ENCODE results near the gene TEX14. TPM values are rescaled to one million over a fixed set of nuclear protein-coding genes. Genes with fewer than 3 reads are reported as not detected.
A peak's percentile ranks its signal among the peaks of the same experiment; 100 is the strongest.

TEX14 gene
- total and polyA plus RNA-seq, 7 experiments from 2014 or later: 0.17 to 2.4 (median 0.54) TPM; not detected in 2

- no peak overlapping the region for H3K27ac Mint-ChIP-seq
- peaks cover 0 to 32% (median 4%) of the 10 kb centered on the region in 7 donors for H3K4me1 Mint-ChIP-seq
- no peak overlapping the region for H3K4me3 ChIP-seq (ENCODE audit: low read length)
- H3K36me3 Mint-ChIP-seq: no peaks in the 10 kb centered on the region
- ATAC-seq: no peak
- no peaks in the 10 kb centered on the region for H3K36me3 ChIP-seq (ENCODE audit: control insufficient read depth in 2 of 3, insufficient read depth in 3 of 3, low read length in 3 of 3)
- intact Hi-C loops (cut with micrococcal nuclease): no loop called here
- ChIA-PET POLR2A (no interaction called here), CTCF (interaction anchor here (0.5 to 1.1 kb wide), 2 partner anchors 20 to 184 kb away, joined by 4 to 7 read pairs; no protein-coding TSS in a partner anchor)
- H3K9me3 ChIP-seq (ENCODE audit: control insufficient read depth in 2 of 3, low read length in 3 of 3): no peaks in the 10 kb centered on the region
- peaks cover 0 to 40% (median 17%) of the 10 kb centered on the region in 5 donors for H3K27me3 Mint-ChIP-seq
- no peak overlapping the region for H3K27ac ChIP-seq (ENCODE audit: low read depth, low read length)
- no peaks in the 10 kb centered on the region for H3K9me3 Mint-ChIP-seq
- H3K4me1 ChIP-seq (ENCODE audit: control insufficient read depth in 2 of 2, insufficient read depth in 2 of 2, low read length in 2 of 2): peaks cover 0 to 4% of the 10 kb centered on the region in 2 donors
- no peak for DNase-seq
- H3K4me3 Mint-ChIP-seq: no peak overlapping the region
- H3K27me3 ChIP-seq (ENCODE audit: control insufficient read depth in 2 of 2, insufficient read depth in 2 of 2, low read length in 2 of 2): peaks cover 0 to 3% of the 10 kb centered on the region in 2 donors
Measured at GRCh38 chr17:58528443-58528842, 163.4 kb downstream of the TEX14 start.

DNA sequence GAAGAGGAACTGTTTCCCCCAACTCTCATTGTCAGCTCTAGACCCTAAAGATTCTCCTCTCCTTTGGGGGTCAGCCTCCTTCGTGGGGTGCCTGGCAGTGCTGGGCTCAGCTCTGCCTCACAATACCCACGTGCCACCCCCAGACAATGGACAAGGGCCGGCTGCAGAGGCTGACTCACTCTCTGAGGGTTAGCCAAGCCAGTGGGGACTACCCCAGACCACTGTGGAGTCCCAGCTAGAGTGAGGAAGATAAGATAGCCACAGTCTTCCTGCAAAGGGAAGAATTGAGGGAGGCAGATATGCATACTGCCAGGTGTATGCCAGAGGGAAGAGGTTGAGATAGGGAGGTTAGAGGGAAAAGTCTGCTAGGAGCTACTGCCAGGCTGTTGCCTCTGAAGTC lies 163.9 kb downstream of the TEX14 start:
- H3K4me3 ChIP-seq (ENCODE audit: low read length): no peak overlapping the region
- H3K27me3 ChIP-seq (ENCODE audit: control insufficient read depth in 2 of 2, insufficient read depth in 2 of 2, low read length in 2 of 2): peaks cover 0 to 3% of the 10 kb centered on the region in 2 donors
- H3K4me1 ChIP-seq (ENCODE audit: control insufficient read depth in 2 of 2, insufficient read depth in 2 of 2, low read length in 2 of 2): peaks cover 0 to 4% of the 10 kb centered on the region in 2 donors
- peaks cover 0 to 35% (median 12%) of the 10 kb centered on the region in 5 donors for H3K27me3 Mint-ChIP-seq
- no peaks in the 10 kb centered on the region for H3K9me3 Mint-ChIP-seq
- H3K27ac ChIP-seq (ENCODE audit: low read depth, low read length): no peak overlapping the region
- no peak for ATAC-seq
- no peak for DNase-seq
- no peaks in the 10 kb centered on the region for H3K9me3 ChIP-seq (ENCODE audit: control insufficient read depth in 2 of 3, low read length in 3 of 3)
- peaks cover 0 to 32% (median 4%) of the 10 kb centered on the region in 7 donors for H3K4me1 Mint-ChIP-seq
- intact Hi-C loops (cut with micrococcal nuclease): no loop called here
- H3K4me3 Mint-ChIP-seq: no peak overlapping the region
- H3K27ac Mint-ChIP-seq: no peak overlapping the region
- POLR2A ChIA-PET: interaction anchor here (0.7 kb wide), 1 partner anchor 104 kb away, joined by 3 read pairs; no protein-coding TSS in a partner anchor
- H3K36me3 ChIP-seq (ENCODE audit: control insufficient read depth in 2 of 3, insufficient read depth in 3 of 3, low read length in 3 of 3): no peaks in the 10 kb centered on the region
- no peaks in the 10 kb centered on the region for H3K36me3 Mint-ChIP-seq
- CTCF ChIA-PET: interaction anchor here (0.5 to 1.1 kb wide), 3 partner anchors 20 to 615 kb away, joined by 3 to 7 read pairs (median 4); no protein-coding TSS in a partner anchor

DNA sequence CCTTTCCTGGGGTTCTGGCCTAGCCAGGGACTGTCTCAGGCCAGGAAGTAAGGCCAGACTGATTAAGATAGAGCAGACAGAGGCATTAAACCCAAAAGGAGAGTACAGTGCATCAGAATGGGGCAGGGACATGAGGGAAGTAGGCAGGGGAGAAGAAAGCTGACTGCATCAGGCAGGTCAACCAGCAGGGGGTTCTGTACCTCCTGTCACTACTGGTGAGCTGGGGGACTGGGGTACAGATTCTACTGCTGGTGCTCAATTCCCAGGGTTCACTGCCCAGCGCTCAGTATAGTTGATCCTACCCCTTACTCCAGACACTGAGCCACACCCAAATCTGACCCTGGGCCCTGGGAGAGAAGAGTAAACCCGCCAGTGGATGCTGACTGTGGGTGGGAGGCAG lies 164.5 kb downstream of the TEX14 start:
- H3K4me1 Mint-ChIP-seq: peaks cover 0 to 30% (median 2%) of the 10 kb centered on the region in 7 donors
- ATAC-seq: no peak
- POLR2A ChIA-PET: interaction anchor here (0.6 to 0.7 kb wide), 2 partner anchors 105 to 143 kb away, joined by 3 read pairs; no protein-coding TSS in a partner anchor

DNA sequence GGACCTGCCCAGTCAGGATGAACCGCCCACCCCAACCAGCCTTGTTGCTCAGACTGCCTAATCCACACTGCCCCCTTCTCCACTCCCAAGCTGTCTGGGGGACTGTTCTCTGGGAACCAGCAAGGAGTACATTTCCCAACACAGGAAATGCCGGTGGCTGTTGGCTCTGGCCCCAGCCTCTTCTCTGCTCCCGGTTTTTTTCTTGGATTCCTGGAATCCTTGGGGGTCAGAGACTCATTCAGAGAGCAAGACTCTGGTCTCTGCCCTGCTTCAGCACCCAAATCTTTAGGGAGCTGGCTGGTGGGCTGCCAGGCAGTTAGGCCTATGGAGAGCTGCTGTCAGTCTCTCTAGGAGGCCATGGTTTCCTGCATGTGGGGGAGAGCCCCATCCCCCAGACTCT lies 166.6 kb downstream of the TEX14 start:
- H3K36me3 ChIP-seq (ENCODE audit: control insufficient read depth in 2 of 3, insufficient read depth in 3 of 3, low read length in 3 of 3): no peaks in the 10 kb centered on the region
- H3K36me3 Mint-ChIP-seq: no peaks in the 10 kb centered on the region
- H3K4me1 Mint-ChIP-seq: peaks cover 0 to 26% (median 0%) of the 10 kb centered on the region in 7 donors
- no peak overlapping the region for H3K27ac ChIP-seq (ENCODE audit: low read depth, low read length)
- ATAC-seq: no peak
- no peaks in the 10 kb centered on the region for H3K4me1 ChIP-seq (ENCODE audit: control insufficient read depth in 2 of 2, insufficient read depth in 2 of 2, low read length in 2 of 2)
- no peaks in the 10 kb centered on the region for H3K27me3 ChIP-seq (ENCODE audit: control insufficient read depth in 2 of 2, insufficient read depth in 2 of 2, low read length in 2 of 2)
- peak overlapping the region in 1 of 9 donors; percentile 40 for H3K27ac Mint-ChIP-seq
- no peaks in the 10 kb centered on the region for H3K9me3 Mint-ChIP-seq
- H3K4me3 Mint-ChIP-seq: no peak overlapping the region
- ChIA-PET CTCF (no interaction called here), POLR2A (no interaction called here)
- H3K27me3 Mint-ChIP-seq: peaks cover 0 to 14% (median 9%) of the 10 kb centered on the region in 5 donors
- no peaks in the 10 kb centered on the region for H3K9me3 ChIP-seq (ENCODE audit: control insufficient read depth in 2 of 3, low read length in 3 of 3)
- intact Hi-C loops (cut with micrococcal nuclease): no loop called here
- H3K4me3 ChIP-seq (ENCODE audit: low read length): no peak overlapping the region
- DNase-seq: no peak

More for the DNA sequence above, 164.5 kb downstream of the TEX14 start:
- peak overlapping the region in 1 of 9 donors; percentile 84 for H3K27ac Mint-ChIP-seq
- CTCF ChIA-PET: interaction anchor here (0.8 to 1.2 kb wide), 2 partner anchors 9 to 616 kb away, joined by 3 read pairs; no protein-coding TSS in a partner anchor
- intact Hi-C loops (cut with micrococcal nuclease): no loop called here
- H3K36me3 Mint-ChIP-seq: no peaks in the 10 kb centered on the region
- no peak overlapping the region for H3K4me3 ChIP-seq (ENCODE audit: low read length)
- no peaks in the 10 kb centered on the region for H3K9me3 ChIP-seq (ENCODE audit: control insufficient read depth in 2 of 3, low read length in 3 of 3)
- no peak overlapping the region for H3K4me3 Mint-ChIP-seq
- no peak for DNase-seq
- no peaks in the 10 kb centered on the region for H3K36me3 ChIP-seq (ENCODE audit: control insufficient read depth in 2 of 3, insufficient read depth in 3 of 3, low read length in 3 of 3)
- peaks cover 0 to 2% of the 10 kb centered on the region in 2 donors for H3K4me1 ChIP-seq (ENCODE audit: control insufficient read depth in 2 of 2, insufficient read depth in 2 of 2, low read length in 2 of 2)
- H3K9me3 Mint-ChIP-seq: no peaks in the 10 kb centered on the region
- H3K27me3 Mint-ChIP-seq: peaks cover 0 to 29% (median 9%) of the 10 kb centered on the region in 5 donors
- no peak overlapping the region for H3K27ac ChIP-seq (ENCODE audit: low read depth, low read length)
- H3K27me3 ChIP-seq (ENCODE audit: control insufficient read depth in 2 of 2, insufficient read depth in 2 of 2, low read length in 2 of 2): peaks cover 0 to 2% of the 10 kb centered on the region in 2 donors

DNA sequence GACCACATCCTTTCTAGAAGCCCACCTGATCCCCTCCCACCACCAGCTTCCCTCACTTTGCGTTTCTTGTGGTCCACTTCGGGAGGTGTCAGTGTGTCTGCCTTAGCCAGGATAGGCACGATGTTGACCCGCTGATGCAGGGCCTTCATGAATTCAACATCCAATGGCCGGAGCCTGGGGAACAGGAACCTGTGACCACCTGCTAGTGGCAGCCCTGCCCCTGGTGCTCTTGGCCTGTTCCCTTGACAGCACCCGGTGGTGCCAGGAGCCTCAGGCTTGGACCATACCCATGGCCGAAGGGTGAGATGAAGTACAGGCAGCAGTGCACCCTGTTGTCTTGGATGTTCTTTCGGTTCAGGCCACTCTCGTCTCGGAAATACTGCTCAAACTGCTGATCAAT lies 170.2 kb downstream of the TEX14 start:
- Mint-ChIP-seq H3K27me3 (peaks cover 0 to 5% (median 0%) of the 10 kb centered on the region in 5 donors), H3K9me3 (peaks cover 0 to 5% (median 0%) of the 10 kb centered on the region in 11 donors), H3K4me1 (peaks cover 4 to 26% (median 16%) of the 10 kb centered on the region in 7 donors), H3K36me3 (no peaks in the 10 kb centered on the region), H3K4me3 (no peak overlapping the region), H3K27ac (no peak overlapping the region)
- CTCF ChIA-PET: no interaction called here
- Histone ChIP-seq H3K36me3 (ENCODE audit: control insufficient read depth in 2 of 3, insufficient read depth in 3 of 3, low read length in 3 of 3) (peaks cover 0 to 4% (median 0%) of the 10 kb centered on the region in 3 experiments), H3K4me3 (ENCODE audit: low read length) (no peak overlapping the region), H3K9me3 (ENCODE audit: control insufficient read depth in 2 of 3, low read length in 3 of 3) (no peaks in the 10 kb centered on the region), H3K27ac (ENCODE audit: low read depth, low read length) (no peak overlapping the region), H3K4me1 (ENCODE audit: control insufficient read depth in 2 of 2, insufficient read depth in 2 of 2, low read length in 2 of 2) (peaks cover 8 to 13% of the 10 kb centered on the region in 2 donors), H3K27me3 (ENCODE audit: control insufficient read depth in 2 of 2, insufficient read depth in 2 of 2, low read length in 2 of 2) (no peaks in the 10 kb centered on the region)
- no peak for ATAC-seq
- intact Hi-C loops (cut with micrococcal nuclease): no loop called here
- POLR2A ChIA-PET: interaction anchor here (1.3 kb wide), 1 partner anchor 190 kb away, joined by 3 read pairs; no protein-coding TSS in a partner anchor
- DNase-seq: no peak

DNA sequence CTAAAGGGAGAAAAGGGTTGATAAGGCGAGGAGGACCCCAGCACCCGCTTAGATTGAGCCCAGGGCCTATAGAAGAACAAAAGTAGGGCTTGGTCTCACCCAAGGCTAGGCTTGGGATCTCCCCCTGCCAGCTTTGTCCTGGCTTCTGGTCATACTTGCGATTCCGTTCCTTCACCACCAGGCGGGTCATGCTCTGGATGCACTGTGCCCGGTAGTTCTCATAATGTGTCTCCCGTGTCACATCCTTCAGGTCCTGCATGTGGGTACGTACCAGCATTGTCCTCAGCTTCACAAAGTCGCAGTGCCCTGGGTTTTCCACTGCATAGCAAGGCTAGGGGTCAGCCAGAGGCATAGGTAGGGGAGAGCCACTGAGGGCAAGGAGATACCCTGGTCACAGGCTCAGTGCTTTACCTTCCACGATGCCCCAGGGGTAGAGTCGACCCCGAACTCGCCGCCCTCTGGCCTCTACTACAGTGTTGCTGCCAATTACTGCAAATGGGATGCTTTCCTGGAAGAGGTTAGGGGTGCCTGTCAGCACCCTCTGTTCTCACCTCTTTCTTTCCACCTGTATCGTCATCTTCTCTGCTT lies 170.9 kb downstream of the TEX14 start:
- H3K9me3 ChIP-seq (ENCODE audit: control insufficient read depth in 2 of 3, low read length in 3 of 3): no peaks in the 10 kb centered on the region
- Mint-ChIP-seq H3K9me3 (peaks cover 0 to 5% (median 0%) of the 10 kb centered on the region in 11 donors), H3K4me1 (peaks cover 11 to 29% (median 24%) of the 10 kb centered on the region in 7 donors), H3K4me3 (no peak overlapping the region), H3K27me3 (peaks cover 0 to 5% (median 0%) of the 10 kb centered on the region in 5 donors), H3K27ac (peak overlapping the region in 1 of 9 donors; percentile 46), H3K36me3 (no peaks in the 10 kb centered on the region)
- H3K4me3 ChIP-seq (ENCODE audit: low read length): no peak overlapping the region
- intact Hi-C loops (cut with micrococcal nuclease): no loop called here
- POLR2A ChIA-PET: interaction anchor here (0.9 to 1.3 kb wide), 2 partner anchors 111 to 189 kb away, joined by 3 read pairs; no protein-coding TSS in a partner anchor
- CTCF ChIA-PET: no interaction called here
- peaks cover 0 to 8% (median 0%) of the 10 kb centered on the region in 3 experiments for H3K36me3 ChIP-seq (ENCODE audit: control insufficient read depth in 2 of 3, insufficient read depth in 3 of 3, low read length in 3 of 3)
- H3K27me3 ChIP-seq (ENCODE audit: control insufficient read depth in 2 of 2, insufficient read depth in 2 of 2, low read length in 2 of 2): no peaks in the 10 kb centered on the region
- DNase-seq (no peak), ATAC-seq (no peak)
- peaks cover 13 to 14% of the 10 kb centered on the region in 2 donors for H3K4me1 ChIP-seq (ENCODE audit: control insufficient read depth in 2 of 2, insufficient read depth in 2 of 2, low read length in 2 of 2)
- no peak overlapping the region for H3K27ac ChIP-seq (ENCODE audit: low read depth, low read length)
